GM10847 (cell line): ENCODE measurements around the gene ALDH7A1.

ENCODE experiments used
- POLR2A ChIP-seq: IDR thresholded peaks from 2 replicates; pipeline ENCODE4 v1.6.1; 2011; ENCODE audit not compliant: insufficient read length; ENCODE audit errors: extremely low read depth

Gene ALDH7A1

DNA sequence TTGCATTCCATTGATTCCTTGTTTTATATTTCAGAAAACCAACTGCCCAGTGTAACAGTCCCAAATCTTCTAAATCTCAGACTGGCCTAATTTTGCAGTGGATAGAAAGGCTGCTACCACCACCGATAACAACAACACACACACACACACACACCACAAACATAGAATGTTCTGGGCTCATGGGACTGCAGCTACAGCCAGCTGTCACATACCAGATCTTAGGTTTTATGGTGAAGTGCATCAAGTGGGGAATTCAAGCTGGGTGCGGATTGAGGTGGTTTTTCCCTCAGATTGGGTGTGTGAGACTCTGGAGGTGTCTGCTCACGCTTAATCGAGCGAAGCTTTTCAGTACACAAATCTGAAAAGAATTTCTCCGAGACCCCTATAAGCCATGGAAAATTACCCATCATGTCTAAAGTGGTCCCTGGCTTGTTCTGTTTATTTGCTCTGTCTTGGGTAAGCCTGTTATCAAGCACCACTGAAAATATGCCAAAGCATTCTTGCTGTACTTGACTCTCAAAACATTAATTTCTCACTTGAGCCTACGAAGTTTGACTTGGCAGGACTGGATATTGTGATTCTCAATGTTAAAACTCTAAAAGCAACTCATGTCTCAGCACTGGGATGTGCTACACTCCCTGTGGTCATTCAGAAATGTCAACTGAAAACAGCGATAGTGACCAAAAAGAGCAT is 71.1 kb downstream of the ALDH7A1 start:
- TF ChIP-seq POLR2A = no peak

DNA sequence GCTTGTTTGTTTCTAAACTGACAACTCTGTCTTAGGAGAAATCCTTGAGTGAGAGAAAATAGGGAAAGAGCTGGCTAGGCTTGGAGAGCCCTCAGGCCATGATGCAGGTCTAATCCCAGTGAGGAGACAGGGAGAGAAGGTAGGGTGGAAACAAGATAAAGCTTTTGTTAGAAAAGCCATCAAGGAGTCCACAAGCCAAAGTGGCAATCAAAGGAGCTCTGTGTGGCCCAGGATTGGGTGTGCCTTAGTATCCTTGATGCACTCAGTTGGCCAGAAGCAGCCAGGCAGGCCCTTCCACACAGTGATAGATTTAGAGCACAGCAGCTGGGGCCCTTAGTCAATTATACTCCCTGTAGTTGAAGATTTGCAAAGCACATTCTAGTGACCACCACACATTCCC is 73.9 kb downstream of the ALDH7A1 start:
- no peak for TF ChIP-seq POLR2A

DNA sequence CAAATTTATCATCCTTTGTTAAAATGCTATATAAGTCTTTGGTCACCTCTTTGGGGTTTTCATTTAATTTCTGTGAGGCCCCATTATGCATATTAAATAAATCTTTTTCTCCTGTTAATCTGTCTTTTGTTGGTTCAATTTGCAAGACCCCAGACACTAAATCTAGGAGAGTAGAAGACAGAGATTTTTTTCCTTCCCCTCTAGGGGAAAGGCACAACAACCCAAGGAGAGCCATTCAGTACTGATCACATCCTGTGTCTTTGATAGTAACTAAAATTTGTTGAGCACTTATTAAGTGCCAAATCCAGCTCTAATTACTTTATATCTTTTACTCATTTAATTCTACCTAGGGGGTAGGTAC is 74.4 kb downstream of the ALDH7A1 start:
- no peak for TF ChIP-seq POLR2A

DNA sequence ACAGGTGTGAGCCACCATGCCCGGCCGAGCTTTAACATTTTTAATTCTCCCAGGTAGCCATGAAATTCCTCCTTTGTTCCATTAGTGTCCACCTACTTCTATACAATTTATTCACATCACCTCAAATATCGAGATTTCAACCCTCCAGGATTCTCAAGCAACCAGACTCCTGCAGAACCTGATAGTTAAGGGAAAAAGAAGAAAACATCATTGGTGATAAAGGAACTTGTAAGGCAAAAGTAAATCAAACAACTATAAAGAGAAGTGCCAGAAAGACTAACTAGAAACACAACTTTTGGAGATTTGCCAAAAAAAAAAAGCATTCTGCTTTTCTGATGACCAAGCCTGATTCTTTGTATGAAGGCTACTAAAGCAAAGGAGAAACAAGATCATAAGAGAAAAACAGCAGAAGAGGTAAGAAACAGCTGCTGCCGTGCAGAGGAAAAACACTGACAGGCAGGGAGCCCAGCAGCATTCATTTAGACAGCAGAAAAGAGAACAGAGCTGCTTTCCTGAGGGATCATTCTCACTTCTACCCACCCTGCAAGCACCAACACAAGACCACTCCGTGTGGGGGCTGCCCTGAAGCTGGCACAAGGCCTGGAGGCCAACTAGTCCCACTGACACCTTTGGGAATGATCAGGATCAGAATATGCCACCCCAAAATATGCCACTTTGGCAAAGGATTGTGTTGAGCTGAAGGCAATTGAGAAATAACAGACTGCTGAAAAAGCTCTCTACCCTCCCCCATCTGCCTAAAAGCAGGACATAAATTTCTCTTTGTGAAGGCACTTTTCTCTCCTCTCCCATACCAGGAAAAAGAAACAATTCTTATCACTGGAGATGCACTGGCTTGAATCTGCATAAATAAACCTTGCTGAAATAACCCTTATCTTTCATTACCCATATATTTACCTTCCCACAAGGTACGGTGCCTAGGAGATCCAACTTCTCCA is 75.1 kb downstream of the ALDH7A1 start:
- no peak for TF ChIP-seq POLR2A

DNA sequence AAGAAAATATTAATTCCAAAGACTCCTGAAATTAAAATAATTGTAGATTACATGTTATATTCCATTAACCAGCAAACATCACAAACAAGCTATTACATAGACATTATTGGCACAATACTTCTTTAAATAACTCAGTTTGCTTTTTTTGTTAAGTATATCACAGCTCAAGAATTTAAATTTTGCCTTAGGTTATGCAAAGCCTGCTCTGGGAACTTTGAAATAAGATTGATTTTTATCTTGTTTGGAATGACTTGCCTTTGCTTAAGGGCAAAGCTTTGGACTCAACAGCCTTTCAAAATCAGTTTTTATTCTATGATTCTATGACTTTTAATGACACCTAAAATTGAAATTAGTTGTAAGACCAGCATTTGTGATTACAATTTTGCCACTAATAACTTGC is 78.2 kb downstream of the ALDH7A1 start:
- TF ChIP-seq POLR2A = no peak

DNA sequence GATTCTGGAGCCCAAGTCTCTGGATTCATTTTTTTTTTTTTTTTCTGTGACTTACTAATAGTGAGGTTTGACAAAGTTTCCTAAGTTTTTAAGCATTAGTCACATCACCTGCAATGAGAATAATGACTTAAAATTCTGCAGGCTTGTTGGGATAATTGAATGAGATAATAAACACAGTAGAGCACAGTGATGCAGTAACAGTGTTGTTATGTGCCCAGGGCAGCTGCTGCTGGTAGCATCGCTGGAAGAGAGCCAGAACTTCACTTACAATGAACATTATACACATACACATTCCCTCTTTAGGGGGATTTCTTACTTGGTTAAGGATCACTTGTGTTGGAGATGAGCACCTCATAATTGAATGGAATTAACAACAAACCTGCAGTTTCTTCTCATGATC is 78.9 kb downstream of the ALDH7A1 start:
- no peak for TF ChIP-seq POLR2A

DNA sequence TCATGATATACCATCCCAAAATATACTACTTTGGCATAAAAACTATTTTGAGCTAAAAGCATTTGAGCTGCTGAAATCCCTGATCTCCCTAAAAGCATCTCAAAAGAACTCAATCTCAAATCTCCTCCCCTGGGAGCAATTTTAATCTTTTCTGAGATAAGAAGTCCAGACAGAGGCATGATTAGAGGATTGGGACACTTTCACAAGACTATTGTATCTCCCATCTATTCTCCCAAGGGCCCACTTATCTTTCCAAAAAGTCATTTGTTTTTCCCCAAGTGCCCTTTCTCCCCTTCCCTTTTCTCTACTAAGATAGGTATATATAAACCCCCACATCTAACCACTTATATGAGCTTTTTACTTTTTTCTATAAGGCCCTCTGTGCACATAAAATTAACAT is 79.7 kb downstream of the ALDH7A1 start:
- no peak for TF ChIP-seq POLR2A

DNA sequence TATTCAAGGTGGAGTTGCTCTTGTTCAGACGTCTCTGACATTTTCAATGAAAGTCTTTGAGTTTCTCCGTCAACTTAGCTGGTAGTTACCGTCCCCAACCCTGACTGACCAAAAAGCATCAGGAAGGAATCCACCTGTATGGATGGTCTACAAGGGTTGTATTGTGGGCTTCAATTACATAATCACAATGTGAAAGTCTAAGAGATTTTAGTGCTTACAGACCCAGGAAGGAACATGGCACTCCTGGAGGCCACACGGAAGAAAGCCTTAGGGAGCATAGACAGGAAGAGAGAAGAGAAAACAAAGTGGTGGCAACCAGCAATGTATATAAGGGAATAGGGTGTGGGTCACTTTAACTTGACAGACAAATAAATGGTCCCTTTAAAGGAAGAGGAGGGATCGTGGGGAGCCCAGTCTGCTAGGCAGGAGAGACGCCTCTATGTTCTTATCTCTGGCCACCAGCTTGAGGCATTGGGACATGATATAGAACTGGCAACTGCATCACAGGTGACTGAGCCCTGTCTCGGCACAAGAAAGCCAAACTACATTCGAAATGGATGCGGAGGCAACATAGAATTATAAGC is 80.4 kb downstream of the ALDH7A1 start:
- no peak for TF ChIP-seq POLR2A

DNA sequence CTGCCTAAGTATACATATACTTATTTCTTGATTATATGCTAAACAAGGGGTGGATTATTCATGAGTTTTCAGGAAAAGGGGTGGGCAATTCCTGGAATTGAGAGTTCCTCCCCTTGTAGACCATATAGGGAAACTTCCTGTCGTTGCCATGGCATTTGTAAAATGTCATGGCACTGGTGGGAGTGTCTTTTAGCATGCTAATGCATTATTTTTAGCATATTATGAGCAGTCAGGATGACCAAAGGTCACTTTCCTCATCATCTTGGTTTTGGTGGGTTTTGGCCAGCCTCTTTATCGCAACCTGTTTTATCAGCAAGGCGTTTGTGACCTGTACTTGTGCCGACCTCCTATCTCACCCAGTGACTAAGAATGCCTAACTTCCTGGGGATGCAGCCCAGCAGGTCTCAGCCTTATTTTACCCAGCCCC is 80.9 kb downstream of the ALDH7A1 start:
- TF ChIP-seq POLR2A = no peak

DNA sequence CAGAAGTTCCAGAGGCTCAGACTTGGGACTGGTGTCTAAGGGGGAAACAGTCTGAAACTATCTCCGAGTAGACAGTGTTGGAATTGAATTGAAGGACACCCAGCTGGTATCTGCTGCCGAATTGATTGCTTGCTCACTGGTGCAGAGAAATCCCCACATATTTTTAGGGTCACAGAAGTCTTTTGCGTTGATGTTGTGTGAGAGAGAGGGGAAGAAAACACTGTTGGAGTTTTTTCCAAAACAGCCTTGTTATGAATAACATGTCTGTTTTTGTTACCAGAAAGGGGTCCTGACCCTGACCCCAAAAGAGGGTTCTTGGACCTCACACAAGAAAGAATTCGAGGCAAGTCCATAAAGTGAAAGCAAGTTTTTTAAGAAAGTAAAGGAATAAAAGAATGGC is 81.3 kb downstream of the ALDH7A1 start:
- TF ChIP-seq POLR2A = no peak

DNA sequence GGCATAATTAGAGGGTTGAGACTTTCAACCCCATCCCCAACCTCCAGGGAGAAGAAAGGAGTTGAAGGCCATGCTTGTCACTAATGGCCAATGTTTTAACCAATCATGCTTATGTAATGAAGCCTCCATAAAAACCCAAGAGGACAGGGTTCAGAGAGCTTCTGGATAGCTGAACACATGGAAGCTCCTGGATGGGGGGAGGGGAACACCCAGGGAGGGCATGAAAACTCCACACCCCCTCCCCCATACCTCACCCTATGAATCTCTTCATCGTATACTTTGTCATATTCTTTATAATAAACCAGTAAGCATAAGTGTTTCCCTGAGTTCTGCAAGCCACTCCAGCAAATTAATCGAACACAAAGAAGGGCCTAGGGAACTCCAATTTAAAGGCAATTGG is 81.7 kb downstream of the ALDH7A1 start:
- TF ChIP-seq POLR2A = no peak

DNA sequence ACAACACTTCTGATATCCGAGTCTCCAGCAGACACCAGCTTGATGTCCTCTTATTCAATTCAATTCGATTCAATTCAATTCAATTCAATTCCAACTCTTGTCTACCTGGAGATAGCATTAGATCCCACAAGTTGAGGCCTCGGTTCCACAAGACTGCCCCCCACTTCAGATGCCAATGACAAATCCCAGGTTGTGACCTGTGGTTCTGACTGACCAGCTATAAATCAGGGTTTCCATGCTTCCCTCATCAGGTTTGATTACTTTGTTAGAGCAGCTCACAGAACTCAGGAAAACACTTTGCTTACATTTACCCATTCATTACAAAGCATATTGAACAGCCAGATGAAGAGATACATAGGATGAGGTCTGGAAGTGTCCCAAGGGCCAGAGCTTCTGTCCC is 82.6 kb downstream of the ALDH7A1 start:
- TF ChIP-seq POLR2A = no peak

DNA sequence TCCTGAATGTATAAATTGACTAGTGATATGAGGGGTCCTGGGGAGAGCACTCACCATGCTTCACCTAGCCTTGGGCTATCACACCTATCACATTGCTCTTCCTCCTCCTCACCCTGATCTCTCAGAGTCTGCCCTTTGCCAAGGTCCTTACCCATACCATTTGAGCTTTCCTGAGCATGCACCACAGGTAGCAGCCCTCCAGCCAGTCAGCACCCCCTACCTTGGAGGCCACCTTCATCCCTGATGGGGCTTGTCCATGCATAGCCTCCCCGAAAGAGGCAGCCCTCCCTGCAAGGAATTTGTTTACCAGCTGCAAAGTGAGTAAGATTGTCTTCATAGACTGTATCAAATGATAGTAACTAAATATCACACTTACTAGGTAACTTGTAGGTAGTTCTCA is 83.1 kb downstream of the ALDH7A1 start:
- TF ChIP-seq POLR2A = no peak

DNA sequence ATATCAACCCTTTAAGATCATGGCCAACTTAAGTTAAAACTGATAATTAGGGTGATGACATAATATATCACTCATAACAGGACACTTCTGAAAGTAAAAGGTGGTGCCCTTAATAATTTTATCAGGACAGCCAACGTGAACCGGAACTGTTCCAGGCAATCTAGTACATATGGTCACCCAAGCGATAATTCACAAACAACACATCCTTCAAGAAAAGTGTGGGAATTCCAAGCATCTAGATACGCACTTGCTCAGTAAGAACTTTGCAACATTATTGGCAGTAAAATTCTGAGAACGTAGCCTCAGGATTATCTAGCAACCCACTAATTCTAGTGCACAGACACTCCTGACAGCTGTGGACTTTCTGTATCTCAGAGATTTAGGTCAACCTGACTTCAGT is 85.7 kb downstream of the ALDH7A1 start:
- TF ChIP-seq POLR2A = no peak

DNA sequence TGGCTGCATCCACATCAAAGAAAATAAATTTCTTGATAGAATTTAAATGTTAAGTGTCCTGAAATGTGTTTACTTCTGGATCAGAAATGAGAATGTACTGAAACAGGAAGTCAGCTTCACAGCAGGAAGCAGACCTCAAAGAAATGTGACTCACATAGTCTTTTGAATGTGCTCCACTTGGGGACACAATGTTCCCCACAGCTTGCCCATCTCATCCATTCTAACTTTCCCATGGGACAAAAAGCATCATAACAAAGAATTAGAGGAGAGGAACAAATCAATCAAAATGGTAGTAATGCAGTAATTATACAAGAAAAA is 86.1 kb downstream of the ALDH7A1 start:
- TF ChIP-seq POLR2A = no peak

DNA sequence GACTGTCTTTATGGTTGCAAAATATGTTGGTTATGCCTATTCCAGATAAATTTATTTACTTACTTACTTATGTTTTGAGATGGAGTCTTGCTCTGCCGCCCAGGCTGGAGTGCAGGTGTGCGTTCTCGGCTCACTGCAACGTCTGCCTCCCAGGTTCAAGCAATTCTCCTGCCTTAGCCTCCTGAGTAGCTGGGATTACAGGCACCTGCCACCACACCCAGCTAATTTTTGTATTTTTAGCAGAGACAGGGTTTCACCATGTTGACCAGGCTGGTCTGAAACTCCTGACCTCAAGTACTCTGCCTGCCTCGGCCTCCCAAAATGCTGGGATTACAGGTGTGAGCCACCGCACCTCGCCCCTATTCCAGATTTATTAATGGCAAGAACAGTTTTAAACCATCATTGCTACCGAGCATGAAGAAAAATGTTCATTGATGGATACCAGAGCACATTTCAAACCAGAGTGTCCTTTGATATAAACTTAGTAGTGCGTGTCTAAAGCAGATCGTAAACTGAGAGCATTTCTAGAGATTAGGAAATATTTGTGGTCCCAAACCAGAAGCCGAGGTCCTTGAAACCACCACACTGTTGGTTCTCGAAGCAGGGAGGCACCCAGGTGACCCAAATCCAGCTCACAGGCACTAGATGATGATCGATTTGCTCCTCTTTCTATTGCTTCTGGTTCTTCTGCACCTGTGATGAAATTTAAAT is 86.6 kb downstream of the ALDH7A1 start:
- TF ChIP-seq POLR2A = no peak
